ENCODE data around the gene CLNK.
"Not testable (repeated sequence)": the region's sequence is repeated elsewhere in the genome, so short reads cannot be mapped to it uniquely, and the experiment has no call there.

The CLNK gene

DNA sequence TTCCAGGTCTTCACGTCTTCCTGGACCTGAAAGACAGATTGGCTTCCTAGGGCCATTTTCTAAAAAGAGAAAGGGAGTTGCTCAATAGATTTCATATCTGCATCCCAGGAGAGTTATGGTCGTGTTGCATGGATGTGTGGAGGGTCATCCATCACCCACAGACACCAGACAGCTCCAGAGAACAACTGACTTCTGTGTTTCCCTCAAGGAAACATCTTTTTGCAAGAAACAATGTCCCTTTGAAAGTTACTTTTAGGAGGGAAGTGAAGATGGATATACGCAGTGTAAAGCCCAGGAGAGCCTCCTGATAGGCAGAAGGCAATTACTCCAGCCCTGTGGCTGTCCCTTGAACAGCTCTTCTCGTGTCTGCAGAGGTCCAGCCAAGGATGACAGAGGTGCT, 108.3 kb downstream of the CLNK start:
- no peak for DNase-seq (ENCODE audit: low spot score)

DNA sequence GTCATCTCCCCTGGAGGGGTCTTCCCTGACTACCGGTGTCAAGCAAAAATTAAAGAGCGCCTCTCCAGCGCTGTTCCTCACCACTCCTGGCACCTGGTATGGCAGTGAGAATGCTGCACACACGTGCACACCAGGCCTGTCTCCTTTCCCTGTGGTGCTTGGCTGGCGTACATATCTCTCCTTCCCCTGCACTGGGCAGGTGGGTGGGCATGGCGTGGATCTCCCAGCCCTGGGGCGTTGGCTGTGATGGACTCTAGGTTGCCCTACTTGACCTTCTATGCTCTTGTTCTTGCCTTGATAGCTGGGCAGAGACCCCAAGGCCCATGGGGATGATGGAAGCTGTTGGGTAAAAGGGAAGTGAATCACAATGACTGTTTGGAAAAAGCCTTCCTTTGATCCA, 109.2 kb downstream of the CLNK start:
- no peak for DNase-seq (ENCODE audit: low spot score)

DNA sequence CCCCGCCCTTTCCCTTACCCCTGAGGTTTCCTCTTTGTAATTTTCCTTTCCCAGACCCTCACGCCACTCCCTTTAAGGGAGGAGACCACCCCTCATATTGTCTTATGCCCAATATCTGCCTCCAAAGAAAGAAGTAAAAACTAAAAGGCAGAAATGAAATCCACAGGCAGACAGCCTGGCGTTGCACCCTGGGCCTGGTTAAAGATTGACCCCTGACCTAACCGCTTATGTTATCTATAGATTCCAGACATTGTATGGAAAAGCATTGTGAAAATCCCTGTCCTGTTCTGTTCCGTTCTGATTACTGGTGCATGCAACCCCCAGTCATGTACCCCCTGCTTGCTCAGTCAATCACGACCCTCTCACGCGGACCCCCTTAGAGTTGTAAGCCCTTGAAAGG, 110.0 kb downstream of the CLNK start:
- DNase-seq (ENCODE audit: low spot score) = not testable (repeated sequence)

DNA sequence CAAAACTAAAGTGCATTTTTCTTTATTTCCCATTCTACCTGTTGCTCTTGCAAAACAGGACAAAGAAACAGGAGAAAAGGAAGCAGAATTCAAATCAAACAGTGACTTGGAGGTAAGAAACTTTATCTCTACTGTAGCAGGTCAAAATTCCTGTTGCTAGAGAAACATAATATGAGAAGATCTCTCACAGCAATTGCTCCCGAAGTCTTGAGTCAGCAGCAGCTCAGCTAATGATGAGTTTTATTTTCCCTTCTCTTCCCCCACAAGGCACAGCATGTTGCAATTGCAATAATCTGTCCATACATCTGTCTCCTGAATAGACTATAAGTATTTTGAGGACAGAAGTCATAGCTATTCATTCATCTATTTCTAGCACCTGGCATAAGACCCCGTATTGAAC, 112.7 kb downstream of the CLNK start:
- DNase-seq (ENCODE audit: low spot score) = no peak

DNA sequence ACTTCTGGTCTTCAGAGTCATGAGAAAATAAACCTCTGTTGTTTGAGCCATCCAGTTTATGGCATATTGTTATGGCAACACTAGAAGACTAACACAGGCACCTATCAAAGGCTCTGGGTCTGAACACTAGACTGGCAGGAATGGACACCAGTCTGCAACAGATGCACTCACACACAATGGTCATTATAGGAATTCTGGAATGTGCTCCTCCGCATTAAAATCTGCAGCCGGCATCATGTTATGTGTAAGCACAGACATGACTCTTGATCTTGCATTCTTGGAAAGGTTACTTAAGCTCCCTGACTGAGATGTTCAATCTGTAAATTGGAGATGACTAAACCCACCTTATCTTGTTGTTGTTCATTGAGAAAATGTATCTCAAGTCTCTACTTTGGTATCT, 115.1 kb downstream of the CLNK start:
- DNase-seq (ENCODE audit: low spot score) = no peak

DNA sequence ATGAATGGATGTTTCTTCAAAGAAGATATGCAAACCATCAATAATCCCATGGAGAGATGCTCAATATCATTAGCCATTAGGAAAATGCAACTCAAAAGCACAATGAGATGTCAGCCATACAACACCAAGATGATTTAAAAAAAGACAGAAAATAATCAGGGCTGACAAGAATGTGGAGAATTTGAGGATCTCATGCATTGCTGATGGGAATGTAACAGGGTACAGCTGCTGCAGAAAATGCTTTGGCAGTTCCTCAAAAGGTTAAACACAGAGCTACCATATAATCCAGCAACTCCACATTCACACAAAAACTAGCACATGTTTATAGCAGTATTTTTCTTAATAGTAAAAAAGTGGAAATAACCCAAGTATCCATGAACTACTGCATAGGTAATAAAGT, 116.8 kb downstream of the CLNK start:
- no peak for DNase-seq (ENCODE audit: low spot score)

DNA sequence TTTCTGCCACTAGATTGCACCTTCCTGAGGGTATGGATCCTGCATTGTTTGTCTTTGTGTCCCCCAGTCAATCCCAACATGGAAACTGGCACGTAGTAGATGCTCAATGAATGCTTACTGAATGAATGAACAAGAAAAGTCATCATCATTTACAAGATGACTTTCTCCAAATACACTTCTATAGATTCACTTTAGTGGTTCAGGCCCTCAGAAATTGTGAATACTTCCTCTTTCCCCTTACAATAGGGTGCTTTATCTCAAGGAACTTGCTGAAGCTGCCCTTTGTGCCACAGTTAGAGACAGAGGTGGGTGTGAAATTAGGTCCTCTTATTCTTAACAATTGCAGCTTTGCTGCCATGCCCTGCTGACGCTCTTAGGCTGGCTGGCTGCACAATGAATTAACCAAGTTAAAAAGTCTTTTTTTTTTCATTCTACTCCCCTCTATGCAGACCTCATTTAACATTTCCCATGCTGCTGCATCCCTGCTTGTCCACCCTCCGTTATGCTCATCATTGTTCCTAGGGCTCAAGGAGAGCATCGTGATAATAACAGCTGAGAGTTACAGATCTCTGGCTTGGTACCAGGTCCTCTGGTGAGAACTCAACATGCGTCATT, 119.3 kb downstream of the CLNK start:
- no peak for DNase-seq (ENCODE audit: low spot score)

DNA sequence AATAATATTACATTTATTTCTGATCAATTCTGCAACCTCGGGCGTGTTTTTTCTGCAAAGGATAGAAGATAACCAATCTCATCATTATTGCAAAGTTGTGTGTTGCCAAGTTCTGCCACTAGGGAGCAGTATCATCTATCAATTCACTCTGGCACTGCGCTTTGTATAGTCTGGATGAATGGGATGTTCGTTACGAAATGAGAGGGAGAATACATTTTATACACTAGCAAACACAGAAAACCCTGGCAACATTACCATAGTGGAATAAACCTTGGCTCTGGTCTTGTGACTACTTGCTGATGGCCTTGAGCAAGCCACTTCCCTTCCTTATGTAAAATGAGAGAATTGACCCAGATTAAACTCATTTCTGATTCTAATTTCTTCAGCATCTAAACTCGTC, 129.9 kb downstream of the CLNK start:
- peak; percentile 68 for DNase-seq (ENCODE audit: low spot score)

DNA sequence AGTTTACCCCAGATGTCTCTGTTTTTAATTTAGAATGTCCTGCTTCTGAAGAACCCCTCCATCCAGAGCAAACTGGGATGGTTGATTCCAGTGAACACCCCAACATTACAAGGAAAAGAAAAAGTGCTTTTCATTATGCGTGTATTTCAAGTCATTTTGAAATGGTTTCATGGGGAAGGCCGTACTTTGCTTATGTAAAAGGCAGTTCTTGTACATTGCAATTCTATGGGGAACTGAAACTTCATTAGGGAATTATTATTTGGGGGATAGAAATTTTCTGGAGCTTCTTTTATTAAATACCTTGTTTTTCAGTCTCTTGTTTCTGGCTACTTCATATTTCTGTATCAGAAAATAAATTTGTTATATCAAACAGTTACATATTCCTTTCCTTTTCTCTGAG, 130.4 kb downstream of the CLNK start:
- DNase-seq (ENCODE audit: low spot score) = no peak

DNA sequence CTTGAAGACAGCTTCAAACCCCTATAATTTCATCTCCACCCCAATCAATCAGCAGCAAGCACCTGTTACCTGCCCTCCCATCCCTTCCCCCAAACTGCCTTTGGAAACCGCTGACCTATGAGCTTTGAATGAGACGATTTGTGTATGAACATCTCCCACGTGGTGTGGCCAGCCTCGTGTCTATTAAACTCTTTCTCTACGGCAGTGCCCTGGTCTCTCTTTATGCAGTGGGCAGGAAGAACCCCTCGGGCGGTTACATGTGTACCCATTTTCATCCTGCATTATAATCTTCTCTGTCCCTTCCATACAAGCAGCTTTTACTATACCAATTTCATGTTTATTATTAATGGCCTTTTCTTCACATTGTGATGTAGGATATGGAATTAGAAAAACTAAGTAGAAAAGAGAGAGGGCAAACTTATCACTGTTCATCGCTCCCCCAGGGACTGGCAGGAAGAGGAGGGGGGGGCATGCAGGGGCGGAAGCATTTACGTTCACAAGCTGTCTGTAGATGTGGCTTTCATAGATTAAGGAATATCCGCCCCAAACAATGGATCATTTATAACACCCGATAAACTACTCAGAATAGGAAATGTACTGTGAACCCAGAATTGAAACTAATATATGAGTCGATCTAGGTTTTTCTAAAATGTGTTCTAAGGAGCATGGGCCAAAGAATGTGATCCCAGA, 131.8 kb downstream of the CLNK start:
- DNase-seq (ENCODE audit: low spot score) = no peak

DNA sequence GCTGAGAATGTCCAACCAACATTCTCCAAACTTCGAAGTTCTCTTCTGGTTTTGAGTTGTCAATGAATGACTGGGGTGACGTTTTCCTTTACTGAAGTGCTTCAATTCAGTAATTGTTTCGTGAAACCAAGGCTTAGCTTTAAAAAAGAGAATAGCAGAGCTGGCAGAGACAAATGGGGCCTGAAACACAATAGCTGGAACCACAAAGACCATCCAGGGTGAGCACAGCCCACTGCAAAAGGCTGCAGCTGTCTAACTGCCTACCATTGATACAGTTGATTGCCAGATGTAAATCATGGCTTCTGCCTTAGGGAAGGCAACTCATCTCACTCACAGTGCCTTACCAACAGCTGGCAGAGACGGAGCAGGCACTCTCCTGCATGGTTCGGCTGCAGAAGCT, 148.7 kb downstream of the CLNK start:
- no peak for DNase-seq (ENCODE audit: low spot score)

DNA sequence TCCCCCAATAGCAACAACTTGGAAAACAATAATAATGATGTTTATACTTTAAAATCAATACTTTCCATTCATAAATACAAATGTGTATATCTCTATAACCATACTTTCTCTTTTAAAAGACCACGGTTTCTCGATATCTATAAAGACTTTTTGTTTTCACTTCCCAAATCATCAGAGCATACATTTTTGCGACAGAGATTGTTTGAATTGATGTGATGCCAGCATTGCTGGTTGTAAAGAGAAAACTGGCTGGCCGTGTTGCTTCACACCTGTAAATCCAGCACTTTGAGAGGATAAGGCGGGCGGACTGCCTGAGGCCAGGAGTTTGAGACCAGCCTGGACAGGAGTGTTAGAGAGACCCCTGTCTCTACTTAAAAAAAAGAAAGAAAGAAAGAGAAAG, 149.7 kb downstream of the CLNK start:
- DNase-seq (ENCODE audit: low spot score) = no peak

DNA sequence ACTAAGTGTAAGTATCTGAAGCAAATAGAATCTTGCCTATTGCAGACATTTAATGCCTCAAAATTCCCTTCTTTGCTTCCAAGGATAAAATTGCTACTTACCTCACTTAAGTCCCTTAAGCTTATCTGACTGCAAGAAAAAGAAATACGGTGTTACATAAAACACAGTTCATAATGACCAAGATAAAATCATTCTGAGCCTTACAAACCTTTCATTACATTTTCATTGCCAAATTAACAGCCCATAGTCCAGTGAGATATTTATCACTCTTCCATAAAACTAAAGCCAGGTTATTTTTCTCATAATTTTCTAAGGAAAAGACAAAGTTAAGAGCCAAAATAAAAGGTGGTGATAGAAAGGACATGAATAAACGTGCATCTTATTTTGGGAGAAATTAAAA, 152.4 kb downstream of the CLNK start:
- no peak for DNase-seq (ENCODE audit: low spot score)

DNA sequence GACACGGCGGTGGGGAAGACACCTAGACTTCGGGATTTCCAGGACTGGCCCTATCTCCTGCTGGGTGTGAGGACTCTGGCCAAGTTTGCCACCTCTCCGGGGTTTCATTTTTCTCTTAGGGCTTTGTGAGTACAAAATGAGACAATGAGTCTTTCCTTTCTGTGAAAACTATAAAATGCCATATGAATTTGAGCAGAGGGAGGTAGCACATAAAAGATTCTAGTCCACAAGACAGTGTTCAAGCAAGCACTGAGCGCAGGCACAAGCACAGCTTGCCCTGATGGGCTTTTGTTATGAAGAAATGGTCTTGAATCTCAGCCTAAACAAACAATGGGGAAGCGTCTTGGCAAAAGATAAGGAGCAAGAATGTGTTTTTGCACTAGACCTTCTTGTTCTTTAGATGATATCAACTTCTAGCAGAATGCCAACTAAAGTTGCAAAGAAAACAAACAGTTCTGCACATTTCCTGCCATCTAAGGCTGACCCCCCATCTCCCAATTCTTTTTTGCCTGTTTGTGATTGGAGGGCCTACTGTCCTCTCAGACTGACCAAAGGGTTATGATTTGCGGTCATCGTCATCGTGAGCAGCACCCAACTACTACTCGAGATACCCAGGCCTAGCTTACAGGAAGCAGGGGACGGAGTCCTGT, 154.3 kb downstream of the CLNK start:
- DNase-seq (ENCODE audit: low spot score) = no peak

DNA sequence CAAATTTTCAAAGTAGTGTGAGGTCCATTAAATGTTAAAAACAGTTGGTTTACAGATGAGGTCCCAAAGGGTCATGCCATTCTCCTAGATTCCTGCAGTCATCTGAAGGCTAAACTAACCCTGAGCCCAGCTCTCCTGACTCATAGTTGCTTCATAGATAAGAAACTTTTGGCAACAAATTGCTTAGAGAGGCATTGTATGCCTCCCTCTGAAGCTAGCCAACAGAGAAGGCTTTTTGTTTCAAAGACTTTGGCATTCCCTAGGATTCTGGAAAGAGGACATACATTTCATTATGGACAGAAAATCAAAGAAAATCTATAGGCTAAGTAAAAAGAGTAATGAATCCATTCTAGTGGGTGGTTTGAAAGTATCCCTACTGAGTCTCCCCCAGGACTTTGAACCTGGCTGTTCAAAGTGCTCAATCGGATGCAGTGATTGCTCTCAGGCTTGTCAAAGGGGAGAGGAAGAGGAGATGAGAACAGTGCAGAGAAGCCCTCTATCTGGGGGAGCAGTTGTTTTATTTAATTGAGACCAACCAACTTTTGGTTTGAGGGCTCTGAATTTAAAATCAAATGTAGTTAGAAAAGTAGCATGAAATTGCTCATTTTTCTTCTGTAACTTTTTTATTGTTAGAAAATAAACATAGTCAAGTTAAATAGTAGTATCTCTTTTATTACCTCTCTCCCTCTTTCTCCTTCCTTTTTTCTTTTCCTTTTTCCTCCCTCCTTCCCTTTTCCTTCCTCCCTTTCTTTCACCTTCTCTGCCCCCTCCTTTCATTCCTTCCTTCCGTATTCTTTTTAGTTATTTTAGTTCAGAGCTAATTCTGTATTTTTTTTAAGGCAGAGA, 155.1 kb downstream of the CLNK start:
- no peak for DNase-seq (ENCODE audit: low spot score)

DNA sequence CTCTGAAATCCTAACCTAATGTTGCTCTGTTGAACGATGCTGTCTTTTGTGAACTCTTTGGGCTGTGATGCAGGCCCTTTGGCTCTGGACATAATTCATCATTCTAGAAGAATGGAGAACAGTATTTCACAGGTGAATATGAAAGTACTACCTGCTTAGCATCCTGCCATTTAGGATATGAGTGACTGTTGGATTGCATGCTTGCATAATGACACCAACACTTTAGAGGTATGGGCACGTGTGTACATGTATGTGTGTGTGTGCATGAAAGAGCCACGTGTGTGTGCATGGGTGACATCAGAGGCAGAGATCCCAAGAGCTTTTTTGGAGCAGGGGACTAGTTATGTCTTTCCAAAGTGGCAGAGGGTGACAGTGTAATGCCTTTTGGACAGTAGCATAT, 157.1 kb downstream of the CLNK start:
- no peak for DNase-seq (ENCODE audit: low spot score)

DNA sequence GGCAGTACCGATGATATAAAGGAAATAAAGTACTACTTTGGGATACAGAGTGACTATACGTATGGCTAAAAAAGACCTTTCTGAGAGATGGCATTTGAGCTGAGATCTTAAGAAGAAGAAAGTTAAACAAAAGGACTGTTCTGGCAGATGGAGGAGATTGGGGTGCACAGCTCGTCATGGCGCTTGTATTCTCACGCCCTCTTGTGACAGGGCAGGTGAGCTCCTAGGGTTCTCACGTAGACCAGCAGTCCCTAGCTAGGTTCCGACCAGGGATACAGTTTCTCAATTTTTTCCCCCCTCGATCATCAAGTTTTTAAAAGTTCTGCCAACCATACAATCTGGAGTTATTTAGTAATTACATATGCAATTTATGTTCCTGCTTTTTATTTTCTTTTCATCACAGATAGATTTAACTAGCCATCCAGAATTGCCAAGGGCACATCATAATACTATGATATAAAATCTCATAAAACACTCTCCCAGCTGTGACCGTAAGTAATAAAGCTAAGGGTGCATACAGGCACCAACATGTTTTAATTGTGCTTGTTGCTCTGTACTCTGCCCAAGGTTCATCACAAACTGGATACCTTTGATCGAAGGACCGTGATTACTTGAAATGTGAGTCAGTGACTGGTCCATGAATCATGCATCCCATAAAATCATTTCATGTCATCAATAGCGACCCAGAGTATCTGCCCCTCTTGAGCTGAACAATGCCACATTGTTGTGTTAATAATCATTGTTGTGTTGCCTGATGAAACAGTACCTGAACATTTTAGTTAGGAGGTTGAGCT, 157.9 kb downstream of the CLNK start:
- DNase-seq (ENCODE audit: low spot score) = no peak

DNA sequence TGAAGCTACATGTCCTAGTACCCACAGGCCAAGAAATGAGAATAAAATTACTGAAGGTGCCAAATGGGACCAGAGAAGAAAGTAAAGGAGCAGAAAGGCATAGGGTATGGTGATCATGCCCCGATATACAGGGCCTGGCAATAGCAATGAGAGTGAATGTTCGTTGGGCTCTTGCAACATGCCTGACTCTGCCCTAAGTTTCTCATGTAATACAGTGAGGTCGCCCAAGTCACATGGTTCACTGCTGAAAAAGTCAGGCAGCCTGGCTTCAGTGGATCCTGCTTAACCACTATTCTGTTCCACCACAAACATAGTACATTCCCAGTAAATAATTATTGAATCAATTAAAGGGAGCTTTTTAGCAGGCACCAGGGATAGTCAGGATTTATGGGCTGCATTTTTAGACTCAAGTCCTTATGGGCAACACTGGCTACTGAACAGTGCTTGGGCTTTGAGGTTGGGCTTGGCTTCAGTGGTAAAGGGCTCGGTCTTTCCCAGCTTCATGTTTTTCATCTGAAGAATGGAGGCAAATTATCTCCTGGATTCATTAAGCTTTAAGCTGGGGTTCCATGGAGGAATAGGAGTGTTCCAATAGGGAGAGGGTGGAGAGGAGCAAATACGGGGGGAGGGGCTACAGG, 160.3 kb downstream of the CLNK start:
- DNase-seq (ENCODE audit: low spot score) = no peak

DNA sequence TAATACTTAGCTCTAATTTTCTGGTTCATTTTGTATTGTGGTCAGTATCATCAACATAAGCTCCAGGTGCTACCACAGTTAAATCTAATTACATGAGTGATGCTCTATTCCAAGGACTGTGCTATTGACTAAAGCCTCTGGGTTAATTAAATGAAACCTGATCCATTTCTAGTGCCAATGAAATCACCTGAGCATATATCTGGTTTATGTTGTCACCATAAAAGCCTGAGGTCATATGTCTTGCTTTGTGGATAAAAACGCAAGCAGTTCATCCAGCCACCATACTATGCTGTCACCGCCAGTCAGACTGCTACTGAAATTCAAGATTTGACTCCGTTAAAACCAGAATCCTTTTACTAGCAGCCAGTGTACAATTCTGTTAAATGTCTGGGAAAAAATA, 163.1 kb downstream of the CLNK start:
- no peak for DNase-seq (ENCODE audit: low spot score)

DNA sequence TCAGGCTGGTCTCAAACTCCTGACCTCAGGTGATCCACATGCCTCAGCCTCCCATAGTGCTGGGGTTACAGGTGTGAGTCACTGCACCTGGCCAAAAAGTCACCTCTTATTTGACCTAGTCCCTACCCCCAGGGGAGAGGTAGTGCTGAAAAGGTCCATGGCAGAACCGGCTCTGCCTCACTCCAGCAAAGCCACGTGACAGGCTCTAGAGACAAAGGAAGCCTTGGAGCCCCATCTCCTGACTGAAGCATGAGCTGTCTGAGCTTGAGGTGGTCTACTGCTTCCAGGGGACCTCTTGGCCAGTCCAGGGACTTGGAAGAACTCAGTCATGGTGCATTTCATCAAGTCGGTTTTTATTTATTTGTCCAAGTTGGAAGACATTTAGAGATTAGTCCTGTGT, 174.8 kb downstream of the CLNK start:
- no peak for DNase-seq (ENCODE audit: low spot score)

DNA sequence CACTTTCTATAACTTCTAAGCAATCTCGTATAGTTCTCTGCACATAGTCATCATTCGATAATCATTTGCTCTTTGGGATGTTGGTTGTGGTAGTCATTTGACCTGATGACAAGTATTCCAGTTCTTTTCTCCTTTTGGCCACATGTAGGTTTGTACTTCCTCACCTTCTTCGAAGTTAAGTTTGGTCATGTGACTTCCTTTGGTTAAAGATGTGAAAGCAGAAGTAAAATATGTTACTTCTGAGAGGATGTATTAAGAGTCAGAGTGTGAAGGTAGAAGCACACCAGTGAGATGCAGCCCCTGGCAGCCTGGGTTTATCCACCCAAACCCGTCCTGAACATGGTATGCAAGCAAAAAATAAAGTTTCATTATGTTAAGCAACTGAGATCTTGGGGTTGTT, 178.5 kb downstream of the CLNK start:
- no peak for DNase-seq (ENCODE audit: low spot score)
